Sciatic nerve (tissue), 2 donors: ENCODE results near the gene SLCO2A1. TPM values are rescaled to one million over a fixed set of nuclear protein-coding genes. Genes with fewer than 3 reads are reported as not detected.

Experiments
- ATAC-seq: fragments of 200-7000 bp; cut with Tn5 transposase; one replicate; pipeline ENCODE4 v1.9.1; 2020; ENCODE audit warnings: mild to moderate bottlenecking, moderate library complexity
- DNase-seq: peaks from one replicate; pipeline ENCODE4 v3.0.0-alpha.2; 2020; ENCODE audit warnings: low spot score
- intact Hi-C: fragments of 100-400 bp; cut with DNase I; formaldehyde crosslinking; loops from one replicate; pipeline ENCODE4 v1.14.2; 2022
- total RNA-seq: library from RNA; stranded (reverse); fragmentation: NEBNext Ultra II Directional; extraction: Animal tissue kit (Norgen Biotek cat#: 25700); gene quantifications from one replicate; pipeline ENCODE4 v1.2.1, GENCODE V29; 2021
- donor health status: DM: no; HTN: no; CAD: no.
- donor health status: DM: no; HTN: no; CAD: no.

The SLCO2A1 gene
- total RNA-seq, 1 donor from 2014 or later: 34.1 TPM

DNA sequence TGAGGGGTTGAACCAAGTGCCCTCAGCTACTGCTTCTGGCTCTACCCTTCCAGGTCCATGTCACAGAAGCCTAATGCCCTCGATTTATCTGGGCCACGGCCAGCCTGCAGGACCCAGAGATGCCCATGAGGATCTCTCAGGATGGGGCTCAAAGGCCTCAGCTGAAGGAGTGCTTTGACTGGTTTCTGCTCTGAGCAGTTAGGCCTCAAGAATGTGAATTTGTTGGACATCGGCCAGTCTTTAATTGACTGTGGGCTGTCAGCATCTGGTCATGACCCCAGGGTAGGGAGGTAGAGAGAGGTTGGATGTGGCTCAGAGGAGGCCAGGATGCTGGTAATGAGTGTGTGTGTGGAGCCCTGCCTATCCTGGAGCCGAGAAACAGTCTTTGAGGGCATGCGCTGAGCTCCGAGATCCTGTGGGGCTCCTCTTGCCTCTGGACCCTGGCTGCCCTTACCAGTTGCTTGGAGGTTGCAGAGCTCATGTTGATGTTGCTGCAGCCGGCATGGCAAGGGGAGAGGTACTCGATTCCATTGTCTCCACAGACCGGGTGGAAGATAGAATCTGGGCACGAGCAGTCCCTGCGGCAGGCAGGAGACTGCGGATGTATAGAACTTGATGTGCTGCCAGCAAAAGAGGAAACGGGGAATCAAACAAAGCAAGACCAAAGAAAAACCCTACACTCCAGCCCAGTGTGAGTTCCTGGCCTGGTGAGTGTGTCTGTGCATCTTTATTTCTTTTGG, 84.9 kb downstream of the SLCO2A1 start:
- intact Hi-C loops: no loop called here
- peak; percentile 4 for ATAC-seq
- DNase-seq: no peak

DNA sequence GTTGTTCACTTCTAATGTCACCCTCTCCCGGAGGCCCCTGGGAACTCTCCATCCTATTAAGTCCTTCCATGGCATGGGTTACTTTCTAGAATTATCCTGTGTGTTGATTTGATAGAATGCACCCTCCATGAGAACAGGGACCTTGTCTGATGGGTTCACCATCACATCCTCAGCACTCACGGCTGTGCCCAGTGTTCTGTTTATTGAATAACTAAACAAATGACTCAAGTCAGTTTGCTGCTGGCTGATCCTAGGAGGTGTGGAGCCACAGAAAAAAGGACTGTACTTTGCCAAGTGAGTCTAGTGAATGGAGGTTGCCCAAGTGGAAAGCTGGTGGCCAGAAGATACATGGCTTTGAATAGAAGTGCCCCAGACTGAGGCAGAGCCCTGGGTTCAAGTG, 85.5 kb downstream of the SLCO2A1 start:
- intact Hi-C loops: no loop called here
- ATAC-seq (no peak), DNase-seq (no peak)

DNA sequence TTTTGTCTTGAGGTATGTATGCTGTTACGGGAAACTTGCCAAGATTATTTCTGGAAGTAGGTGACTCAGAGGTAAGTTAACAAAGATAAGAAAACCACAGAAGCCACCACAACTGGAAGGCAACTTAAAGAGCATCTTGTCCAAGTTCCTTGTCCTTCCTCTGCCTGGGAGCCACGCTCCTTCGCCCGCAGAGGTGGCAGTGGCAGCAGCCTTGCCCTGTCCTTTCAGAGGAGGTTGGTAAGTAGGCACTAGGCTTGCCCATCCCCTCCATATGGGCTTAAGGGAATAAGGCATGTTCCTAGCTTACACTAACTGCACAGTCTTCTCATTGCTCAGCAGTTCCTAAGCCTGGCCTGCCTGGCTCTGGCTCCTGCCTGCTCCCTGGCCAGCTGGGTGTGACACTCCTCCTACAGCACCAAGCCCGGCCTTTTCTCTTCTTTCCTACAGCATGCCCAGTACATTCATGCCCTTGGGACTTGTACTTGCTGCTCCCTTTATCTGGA, 86.0 kb downstream of the SLCO2A1 start:
- peak; percentile 51 for ATAC-seq
- no peak for DNase-seq
- intact Hi-C loops: no loop called here

DNA sequence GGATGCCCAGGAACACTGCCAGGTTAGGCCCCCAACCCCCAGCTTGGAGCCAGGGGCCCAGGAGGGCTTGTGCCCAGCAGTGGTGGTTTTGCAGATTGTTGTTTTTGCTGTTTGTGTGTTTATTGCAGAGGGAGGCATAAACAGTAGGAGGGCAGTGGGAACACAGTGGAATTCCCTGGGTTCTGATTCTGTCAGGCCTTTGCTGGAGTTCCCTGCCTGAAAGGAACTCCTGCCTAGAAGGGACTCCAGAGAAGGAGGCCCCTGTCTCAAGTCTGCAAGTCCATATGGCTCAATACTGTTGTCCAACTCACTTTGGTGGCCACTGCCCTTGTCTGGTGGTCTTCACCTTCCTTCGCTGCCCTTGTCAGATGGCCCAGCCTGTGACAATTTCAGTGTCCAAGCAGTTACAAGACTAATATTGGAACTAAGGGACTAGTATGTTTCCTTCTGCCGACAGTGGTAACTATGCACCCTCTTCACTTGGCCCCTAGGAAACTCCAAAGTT, 86.6 kb downstream of the SLCO2A1 start:
- intact Hi-C loops: no loop called here
- no peak for DNase-seq
- ATAC-seq: no peak

DNA sequence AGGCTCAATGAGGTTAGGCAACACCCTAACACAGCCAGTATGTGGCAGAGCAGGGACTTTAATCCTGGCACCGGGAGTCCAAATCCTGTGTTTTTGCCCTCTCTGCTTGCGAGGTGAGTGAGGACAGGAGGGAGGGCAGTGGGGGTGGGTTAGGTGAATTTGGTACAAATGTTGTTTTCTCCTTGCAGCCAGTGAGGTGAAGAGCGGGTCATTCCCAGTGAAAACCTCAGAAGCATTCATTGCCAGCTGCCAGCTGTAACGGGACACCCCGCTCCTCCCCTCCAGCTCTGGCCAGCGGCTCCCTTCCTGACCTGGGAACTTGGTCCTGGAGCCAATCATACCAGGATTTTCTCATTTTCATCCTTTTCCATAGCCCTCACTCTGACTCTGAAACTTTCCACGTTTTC, 88.3 kb downstream of the SLCO2A1 start:
- intact Hi-C loops: no loop called here
- DNase-seq (no peak), ATAC-seq (peak; percentile 50)

DNA sequence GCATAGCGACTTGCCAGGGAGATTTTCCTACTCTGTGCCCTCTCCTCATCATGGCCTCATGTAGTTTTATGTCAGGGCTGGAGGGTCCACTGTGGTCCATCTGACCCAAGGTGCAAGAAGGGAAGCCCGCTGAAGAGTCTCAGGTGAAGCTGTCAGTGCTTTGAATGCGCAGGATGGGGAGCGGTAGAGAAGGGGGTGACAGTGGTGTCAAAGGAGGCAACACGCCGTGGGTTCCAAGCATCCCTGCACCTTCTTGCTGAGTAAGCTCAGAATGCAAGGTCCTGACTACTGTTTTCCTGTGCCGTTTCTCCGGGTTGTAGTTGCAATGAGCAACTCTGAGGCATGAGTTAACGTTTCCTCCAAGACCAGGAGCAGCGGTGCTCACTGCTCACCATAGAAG, 89.2 kb downstream of the SLCO2A1 start:
- no peak for ATAC-seq
- intact Hi-C loops: no loop called here
- no peak for DNase-seq

DNA sequence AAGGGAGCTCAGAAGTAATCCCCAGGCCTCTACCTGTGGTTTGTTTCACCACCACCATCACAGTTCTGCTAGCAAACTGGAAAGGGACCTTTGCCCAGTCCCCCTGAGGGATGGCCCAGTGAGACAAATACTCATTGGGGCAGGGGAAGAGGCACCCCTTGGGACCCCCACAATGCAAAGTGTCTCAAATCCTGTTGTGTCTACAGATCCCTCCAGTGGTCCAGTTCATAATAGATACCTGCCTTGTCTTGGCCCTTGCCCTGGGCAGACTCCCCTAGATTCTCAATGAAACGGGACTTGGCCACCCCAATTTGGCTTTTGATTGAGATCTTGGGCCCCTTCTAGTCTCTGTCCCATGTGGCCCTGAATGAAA, 90.3 kb downstream of the SLCO2A1 start:
- intact Hi-C loops: no loop called here
- DNase-seq (no peak), ATAC-seq (no peak)

DNA sequence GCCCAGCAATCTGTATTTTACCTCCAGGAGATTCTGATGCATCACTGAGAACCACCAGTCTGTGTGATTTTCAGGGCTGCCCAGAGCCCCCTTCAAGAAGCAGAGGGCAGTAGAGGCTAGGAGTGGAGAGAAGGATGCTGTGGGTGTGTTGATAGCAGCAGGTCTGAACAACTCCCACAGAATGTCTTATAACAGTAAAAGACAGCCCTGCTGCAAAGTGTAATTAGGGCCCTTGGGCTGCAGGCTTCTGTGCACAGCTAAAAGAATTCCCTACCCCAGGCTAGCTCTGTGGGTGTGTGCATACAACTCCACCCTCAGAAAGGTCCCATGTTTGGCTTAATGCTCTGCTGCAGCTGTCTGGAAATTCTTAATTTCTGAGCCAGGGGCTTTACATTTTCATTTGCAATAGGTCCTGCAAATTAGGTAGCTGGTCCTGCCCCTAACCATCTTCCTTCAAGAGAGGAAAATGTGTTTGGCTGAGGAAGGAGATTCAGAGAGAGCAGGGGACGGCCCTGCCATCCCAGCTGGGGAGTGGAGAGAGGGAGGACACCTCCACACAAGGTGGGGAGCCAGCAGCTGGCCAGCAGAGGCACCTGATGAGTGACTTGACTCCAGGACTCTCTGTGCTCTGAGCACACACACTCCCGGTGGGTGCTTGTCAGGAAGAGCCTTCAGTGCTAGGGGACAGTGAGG, 90.8 kb downstream of the SLCO2A1 start:
- intact Hi-C loops: no loop called here
- no peak for DNase-seq
- ATAC-seq: peak; percentile 13

DNA sequence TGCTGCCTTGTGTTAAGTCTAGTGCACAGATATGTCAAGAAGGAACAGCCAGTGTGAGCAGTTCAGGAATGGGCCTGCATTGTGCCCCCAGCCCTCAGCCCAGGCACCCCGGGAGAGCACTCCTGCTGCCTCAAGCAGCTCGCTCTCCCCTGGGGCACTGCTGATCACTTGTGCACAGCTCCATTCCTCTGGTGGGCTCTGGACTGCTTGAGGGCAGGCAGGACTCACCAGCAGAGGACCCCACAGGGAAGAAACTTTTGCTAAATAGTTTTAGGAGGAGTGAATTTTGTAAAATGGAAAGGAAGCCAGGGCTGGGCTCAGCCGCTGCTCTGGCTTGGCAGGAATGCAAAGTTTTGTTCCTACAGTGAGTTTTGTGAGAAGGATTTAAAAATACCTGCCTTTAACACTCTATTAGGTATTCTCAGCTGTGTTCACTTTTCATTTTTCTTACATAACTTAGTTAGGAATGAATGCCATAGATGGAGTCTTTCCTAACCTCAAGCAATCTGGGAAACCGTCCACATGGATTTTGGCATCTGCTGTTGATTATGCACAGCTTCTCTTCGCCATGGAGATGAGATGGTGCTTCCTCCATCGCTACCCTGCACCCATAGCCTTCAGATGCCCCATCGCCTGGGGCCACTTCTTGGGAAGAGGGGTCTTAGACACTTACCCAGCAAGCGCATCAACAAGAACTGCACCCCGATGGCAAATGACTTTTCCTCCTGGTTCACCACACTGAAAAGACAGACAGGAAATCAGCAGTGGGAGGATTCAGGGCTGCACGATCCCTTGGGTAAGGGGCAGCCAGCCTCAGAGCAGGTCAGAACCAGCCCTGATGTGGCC, 91.7 kb downstream of the SLCO2A1 start:
- DNase-seq (no peak), ATAC-seq (peak; percentile 57)
- intact Hi-C loops: no loop called here

DNA sequence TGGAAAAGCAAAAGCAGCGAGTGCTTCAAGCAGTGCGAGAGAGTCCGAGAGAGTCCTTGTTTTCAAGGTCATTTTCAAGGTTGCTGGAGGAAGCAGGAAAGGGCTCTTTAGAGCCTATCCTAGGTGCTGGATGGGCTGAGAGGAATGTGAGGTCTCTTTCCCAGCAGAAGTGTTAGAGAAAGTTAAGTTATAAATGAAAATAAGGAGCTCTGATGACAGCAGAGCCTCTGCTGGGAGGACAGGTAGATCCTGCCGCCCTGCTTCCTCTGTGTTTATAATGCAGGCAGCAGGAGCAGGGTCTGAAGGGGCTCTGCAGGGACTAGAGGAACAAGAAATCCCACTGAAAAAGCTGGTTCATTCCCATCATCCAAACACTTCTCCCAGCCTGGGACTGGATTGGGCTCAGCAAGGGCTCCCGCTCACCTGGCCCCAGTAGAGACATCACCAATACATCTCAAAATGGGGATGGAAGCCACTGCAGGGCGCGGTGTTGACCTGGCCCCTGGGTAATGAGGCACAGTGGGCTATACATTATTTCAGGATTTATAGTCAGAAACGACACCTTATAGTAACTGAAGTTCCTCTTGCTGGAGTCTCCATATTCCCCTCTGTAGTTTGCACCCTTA, 92.6 kb downstream of the SLCO2A1 start:
- DNase-seq (no peak), ATAC-seq (no peak)
- intact Hi-C loops: no loop called here

DNA sequence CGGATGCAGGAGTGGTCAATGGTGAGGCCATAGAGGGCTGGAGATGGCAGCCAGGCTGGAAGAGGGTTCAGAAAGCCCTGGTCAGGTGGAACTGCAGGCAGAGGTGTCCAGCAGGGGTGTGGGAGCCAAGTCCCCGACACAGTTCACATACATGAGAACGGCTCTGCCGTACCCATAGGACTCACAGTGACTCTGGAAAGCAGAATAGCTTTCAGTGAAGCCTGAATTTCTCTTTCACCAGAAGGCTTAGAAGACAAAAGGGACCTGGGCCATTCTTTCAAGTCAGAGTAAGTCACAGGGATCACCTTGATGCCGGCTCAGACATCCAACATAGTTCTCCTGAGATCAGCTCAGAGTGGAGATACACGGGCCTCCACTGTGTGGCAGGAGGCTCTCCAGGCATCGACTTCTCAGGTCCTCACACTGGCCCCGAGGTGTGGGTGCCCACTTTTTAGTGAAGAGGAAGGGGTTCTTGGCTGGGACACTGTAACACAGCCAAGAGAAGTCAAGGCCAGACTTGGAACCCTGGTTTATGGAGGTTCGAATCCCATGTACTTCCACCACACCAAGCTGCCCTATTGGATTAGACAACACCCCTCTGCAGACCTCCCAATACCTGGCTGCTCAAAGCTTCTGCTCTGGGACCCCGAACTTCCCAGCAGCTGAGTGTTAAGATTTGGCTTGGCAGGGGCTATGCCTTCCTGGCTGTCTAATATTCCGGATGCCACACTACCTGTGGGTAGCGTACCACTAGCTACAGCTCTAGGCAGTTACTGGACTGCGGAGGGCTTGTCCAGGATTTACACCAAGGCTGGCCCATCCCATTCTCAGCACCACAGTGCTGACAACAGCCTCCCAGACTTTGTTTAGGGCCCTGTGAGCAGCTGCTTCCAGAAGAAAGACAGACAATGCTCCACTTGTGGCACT, 93.6 kb downstream of the SLCO2A1 start:
- DNase-seq: no peak

DNA sequence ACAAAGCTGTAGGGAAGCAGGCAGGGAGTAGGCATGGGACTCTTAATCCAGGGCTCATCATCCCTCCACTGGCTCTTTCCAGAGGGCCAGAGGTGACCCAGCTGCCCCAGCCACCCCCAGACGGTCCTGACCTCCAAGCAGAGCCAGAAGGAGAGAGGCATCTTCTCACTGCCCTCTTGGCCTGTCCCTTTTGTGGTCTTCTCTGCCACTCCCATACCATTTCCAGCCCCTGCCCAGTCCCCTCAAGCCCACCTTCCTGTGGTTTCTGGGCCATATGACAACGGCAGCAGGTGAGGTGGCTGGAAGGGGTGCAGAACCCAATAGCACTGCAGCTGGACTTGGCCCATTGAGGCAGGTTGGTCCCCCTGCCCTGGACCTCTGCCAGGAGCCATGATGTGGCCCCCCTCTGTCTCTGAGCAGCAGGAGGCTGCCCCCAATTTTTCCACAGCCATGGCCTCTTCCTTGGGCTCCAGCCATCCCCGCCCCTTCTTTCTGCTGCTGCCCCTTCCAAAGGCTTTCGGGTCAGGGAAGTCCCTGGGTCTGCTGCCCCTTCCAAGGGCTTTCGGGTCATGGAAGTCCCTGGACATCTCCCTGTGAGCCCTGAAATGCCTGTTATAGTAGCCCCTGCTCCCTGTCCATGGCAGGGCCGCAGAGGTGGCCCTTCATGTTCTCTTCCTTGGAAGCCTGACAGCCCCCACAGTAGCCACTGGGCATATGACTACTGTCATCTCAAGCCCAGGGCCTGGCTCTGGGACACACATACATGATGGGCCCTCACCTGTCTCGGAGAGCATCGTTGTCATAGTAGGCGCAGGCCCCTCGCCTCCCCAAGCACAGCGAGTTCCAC, 94.5 kb downstream of the SLCO2A1 start:
- intact Hi-C loops: no loop called here
- no peak for ATAC-seq
- DNase-seq: no peak

More for the DNA sequence above, 93.6 kb downstream of the SLCO2A1 start:
- intact Hi-C loops: no loop called here
- ATAC-seq: no peak

DNA sequence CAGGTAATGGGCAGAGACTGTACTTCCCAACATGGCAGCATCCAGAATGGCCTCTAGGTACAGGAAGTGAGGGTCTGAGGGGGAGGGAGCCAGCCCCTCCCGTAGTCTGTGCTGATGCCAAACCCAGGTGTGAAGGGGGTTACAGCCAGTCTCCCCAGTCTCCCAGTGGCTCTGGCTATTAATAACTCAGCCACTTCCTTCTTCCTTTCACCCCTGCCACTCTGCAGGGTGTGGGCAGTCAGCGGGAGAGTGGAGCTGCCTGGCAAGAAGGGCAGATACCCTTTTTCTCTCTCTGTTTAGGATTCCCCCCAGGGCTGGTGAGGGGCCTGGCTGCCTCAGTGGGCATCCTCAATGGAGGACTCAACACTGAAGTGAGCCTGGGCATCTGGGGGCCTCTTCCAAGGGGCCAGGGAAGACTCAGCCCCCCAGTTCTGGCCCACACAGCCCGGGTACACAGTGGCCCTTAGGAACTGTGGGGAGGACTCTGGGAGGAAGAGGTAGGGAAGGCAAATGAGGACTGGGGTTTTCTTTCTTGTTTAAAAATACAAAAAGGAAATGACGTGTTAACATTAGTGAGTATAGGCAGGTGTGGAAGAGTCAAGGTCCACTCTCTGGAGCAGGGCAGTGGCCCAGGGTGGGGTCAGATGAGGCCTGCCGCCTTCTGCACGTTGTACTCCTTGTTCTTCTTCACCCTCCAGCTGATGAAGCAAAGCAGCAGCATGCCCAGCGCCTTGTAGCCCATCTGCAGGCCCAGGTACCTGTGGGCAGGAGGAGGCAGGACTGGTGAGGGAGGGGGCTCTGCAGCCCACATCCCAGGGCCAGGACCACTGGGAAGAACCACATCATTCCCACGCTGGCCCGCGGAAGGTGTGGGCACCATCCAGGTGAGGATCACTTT, 95.4 kb downstream of the SLCO2A1 start:
- DNase-seq: no peak
- intact Hi-C loops: no loop called here
- ATAC-seq: no peak

DNA sequence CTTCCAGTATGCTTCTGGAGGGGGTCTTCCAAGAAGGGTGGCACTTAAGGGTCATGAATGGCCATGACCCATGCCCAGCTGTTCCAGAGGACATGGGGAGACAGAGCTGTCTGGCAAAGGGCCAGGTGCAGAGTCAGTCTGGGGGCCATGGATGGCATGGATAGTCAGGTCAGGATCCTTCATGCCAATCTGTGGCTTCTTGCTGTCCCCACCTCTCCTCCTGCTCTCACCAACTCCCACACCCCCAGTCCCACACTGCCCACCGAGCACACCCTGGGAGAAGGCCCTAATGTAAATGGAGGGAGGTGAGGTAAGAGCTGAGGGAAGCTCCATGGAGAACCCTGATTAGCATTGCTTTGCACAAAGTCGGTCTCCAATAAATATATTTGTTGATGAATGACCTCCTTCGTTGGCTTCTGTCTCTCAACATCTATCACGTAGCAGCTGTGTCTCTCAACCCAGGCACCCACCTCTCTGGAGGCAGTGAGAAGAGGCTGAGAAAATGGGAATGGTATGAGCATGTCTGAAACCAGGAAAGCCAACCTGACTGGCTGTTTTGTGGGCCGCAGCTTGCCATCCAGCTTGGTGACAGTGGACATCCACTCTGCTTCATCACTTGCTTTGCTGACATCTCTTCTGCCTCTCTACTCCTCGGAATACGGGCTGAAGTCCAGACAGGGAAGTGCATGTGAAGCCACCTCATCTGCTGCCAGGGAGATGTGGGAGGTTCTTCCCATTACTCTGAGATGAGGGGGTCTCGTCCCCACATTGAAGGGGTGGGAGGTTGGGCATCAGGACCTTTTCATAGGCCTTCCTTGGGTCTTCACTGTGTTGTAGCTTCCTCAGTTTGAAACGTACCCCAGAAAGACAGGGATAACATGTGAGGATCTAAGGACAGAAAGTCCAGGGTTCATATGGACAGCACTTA, 96.4 kb downstream of the SLCO2A1 start:
- DNase-seq: no peak
- intact Hi-C loops: no loop called here
- no peak for ATAC-seq

DNA sequence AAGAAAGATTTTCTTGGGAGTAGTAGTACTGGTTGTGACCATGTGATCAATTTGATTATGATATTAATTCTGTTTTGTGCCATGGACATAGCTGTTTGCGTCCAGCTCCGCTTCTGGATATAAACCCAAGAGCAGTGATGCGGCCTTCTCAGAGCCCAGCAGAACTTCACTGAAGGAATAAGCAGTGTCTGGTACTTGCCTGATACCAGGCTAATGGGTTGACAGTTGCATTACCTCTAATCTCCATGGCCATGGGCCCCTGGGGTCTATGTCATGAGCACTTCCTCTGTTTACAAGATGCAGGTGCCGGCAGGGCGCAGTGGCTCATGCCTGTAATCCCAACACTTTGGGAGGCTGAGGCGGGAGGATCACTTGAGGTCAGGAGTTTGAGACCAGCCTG, 97.7 kb downstream of the SLCO2A1 start:
- intact Hi-C loops: no loop called here
- DNase-seq: no peak
- no peak for ATAC-seq
